GM13977 (cell line): ENCODE results near the gene GSTP1.
"Not testable (repeated sequence)": the region's sequence is repeated elsewhere in the genome, so short reads cannot be mapped to it uniquely, and the experiment has no call there.

Source experiments
- DNase-seq: peaks from one replicate; pipeline ENCODE4 v3.0.0; 2012; ENCODE audit warnings: low spot score
- in situ Hi-C: fragments of 300-500 bp; cut with MboI; formaldehyde crosslinking; loops from one replicate; pipeline ENCODE4 v1.12.0; 2022; ENCODE audit warnings: low sequenced_read_pairs, low pct_unique_long_range_greater_than_20kb, mixed read lengths, inconsistent platforms; ENCODE audit not compliant: unreplicated experiment
- TF ChIP-seq, protein P1 (sequence below): IDR thresholded peaks from 2 replicates; pipeline ENCODE4 v1.5.1; 2012; ENCODE audit warnings: mild to moderate bottlenecking, control low read depth; ENCODE audit not compliant: insufficient read depth; ENCODE audit errors: extremely low read depth, missing control alignments

Gene GSTP1

DNA sequence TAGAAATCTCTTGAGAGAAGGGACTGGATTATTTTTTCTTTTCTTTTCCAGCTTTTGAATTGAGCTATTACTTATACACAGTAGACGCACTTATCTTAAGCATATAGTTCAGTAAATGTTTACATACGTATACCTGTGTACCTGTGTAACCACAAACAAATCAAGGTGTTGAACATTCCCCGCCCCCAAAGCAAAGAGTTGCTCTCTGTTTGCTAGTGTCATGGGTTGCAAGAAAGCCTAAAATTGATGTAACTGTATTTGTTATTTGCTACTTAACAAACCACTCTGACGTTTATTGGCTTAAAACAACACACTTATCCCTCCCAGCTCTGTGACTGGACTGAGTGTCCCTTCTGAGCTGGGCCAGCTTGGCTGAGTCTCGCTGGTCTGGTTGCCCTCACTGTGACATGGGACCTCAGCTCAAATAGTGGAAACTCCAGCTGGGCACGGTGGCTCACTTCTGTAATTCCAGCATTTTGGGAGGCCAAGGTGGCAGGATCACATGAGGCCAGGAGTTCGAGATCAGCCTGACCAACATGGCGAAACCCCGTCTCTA is 35.0 kb upstream of the GSTP1 start:
- in situ Hi-C loops: no loop called here
- TF ChIP-seq, protein P1, sequence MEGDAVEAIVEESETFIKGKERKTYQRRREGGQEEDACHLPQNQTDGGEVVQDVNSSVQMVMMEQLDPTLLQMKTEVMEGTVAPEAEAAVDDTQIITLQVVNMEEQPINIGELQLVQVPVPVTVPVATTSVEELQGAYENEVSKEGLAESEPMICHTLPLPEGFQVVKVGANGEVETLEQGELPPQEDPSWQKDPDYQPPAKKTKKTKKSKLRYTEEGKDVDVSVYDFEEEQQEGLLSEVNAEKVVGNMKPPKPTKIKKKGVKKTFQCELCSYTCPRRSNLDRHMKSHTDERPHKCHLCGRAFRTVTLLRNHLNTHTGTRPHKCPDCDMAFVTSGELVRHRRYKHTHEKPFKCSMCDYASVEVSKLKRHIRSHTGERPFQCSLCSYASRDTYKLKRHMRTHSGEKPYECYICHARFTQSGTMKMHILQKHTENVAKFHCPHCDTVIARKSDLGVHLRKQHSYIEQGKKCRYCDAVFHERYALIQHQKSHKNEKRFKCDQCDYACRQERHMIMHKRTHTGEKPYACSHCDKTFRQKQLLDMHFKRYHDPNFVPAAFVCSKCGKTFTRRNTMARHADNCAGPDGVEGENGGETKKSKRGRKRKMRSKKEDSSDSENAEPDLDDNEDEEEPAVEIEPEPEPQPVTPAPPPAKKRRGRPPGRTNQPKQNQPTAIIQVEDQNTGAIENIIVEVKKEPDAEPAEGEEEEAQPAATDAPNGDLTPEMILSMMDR: no peak
- DNase-seq: no peak

DNA sequence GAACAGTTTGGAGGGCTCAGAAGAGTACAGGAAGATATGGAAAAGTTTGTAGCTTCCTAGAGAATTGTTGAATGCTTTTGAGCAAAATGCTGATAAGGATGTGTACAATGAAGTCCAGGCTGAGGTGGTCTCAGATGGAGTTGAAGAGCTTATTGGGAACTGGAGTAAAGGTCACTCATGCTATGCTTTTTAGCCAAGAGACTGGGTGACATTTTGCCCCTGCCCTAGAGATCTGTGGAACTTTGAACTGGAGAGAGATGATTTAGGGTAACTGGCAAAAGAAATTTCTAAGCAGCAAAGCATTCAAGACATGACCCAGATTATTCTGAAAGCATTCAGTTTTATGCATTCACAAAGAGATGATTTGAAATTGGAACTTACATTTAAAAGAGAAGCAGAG is 32.5 kb upstream of the GSTP1 start:
- DNase-seq: no peak
- TF ChIP-seq, protein P1: no peak
- in situ Hi-C loops: no loop called here

DNA sequence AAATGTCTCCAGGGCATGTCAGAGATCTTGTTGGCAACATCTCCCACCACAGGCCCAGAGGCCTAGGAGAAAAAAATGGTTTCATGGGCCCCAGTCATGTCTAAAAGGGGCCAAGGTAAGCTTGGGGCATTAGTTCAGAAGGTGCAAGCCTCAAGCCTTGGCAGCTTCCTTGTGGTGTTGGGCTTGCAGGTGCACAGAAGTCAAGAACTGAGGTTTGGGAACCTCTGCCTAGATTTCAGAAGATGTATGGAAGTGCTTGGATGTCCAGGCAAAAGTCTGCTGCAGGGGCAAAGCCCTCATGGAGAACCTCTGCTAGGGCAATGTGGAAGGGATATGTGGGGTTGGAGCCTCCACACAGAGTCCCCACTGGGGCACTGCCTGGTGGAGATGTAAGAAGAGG is 31.9 kb upstream of the GSTP1 start:
- DNase-seq, in situ Hi-C loops: not testable (repeated sequence)

DNA sequence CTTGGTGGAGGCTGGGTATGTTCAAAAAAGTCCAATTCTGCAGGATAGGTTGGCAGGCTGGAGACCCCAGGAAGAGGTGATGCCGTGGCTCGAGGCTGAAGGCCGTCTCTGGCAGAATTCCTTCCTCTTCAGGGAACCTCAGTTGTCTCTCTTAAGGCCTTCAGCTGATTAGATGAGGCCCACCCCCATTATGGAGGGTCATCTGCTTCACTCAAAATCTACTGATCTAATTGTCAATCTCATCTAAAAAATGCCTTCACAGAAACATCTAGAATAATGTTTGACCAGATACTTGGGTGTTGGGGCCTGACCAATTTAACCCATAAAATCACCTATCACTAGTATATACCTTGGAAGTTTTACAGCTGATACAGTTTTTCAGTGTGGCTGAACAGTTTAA is 27.4 kb upstream of the GSTP1 start:
- TF ChIP-seq, protein P1: no peak
- in situ Hi-C loops: no loop called here
- DNase-seq: no peak

DNA sequence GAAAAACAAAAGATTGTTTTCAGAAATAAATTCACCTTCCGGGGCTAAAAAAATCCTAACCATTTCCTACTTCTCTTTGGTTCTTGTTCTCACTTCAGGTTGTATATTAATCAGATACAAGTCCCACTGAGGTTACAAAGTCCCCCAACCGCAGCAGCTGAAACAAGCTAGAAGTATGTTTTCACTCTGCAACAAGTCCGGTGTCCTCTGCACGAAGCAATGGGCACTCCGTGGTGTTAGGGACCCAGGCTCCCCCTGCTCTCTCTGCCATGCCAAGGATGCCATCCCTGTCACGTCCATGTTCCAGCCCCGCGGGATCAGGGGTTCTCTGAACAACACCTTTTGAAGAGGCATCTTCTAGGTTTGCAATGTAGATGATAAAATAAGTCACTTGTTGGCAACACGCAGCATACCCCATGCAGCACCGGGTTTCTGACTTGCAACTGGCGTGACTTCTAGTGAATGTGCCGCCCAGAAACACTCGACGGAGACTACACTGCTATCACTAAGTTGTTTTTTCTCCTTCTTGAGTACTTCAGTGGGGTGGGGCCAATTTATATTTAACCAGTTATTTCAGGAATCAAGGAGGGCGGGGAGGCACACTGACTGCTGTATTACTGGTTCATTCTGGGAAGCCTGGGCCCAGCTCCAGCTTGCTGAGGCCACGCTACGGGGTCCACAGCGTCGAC is 25.4 kb upstream of the GSTP1 start:
- in situ Hi-C loops: no loop called here
- DNase-seq: no peak
- TF ChIP-seq, protein P1: no peak

DNA sequence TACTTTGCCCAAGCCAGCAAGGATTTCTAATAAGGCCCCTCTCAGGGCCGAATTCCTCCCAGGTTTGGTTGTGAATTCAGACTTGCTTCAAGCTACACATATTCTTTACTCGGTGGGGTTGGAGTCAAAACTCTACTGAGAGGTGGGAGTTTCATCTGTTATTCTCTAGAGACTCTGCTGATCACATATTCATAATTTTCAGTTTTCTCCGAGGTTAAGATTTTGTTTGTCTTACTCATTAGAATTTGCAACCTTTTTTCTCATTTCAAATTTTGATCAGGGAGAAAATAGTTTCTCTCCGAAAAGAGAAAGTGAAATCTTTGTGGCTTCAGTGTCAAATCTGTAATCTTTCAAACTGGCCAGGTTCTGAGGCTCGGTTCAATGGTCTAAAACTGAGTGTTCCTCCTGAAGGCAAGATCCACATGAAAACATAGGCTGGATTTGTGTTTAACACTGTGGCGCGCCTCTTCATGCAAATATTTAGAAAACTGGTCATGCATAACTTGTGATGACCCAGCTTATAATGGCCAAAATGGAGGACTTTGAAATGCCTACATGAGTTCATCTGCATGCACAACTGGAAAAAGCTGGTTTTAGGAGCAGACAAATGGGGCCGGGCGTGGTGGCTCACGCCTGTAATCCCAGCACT is 21.5 kb upstream of the GSTP1 start:
- TF ChIP-seq, protein P1: no peak
- DNase-seq: peak; percentile 73
- in situ Hi-C loops: no loop called here

DNA sequence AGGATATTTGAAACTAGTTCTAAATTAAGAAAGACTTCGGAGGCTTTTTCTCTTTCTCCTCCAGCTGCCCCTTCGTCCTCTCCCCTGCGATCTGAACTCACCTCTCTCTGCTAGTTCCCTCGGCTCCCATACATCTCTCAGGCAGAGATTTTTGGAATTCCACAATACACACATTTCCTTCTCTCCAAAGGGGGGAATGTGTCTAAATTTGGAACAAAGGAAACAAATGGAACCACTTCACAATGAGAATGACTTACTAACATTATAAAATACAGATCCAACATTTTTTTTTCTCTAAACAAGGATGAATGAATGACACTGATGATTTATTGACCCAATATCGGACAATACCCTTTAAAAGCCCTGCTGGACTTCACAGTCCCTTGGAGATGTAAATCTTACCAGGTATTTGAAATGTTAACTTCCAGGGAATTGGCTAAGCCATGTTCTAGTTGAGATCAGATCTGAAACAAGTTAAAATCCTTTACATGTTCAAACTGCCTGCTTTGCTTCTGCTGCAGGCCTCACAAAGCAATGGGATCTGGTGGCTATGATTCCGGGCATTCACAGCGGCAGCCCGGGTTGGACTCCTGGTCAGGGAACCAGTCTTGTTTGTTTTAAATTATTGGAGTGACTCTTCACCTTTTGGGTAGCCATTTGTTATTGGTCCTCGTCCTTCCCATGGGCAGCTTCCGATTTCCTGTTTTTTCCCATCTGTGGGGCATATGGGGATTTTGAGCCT is 20.5 kb upstream of the GSTP1 start:
- in situ Hi-C loops: no loop called here
- DNase-seq: no peak
- TF ChIP-seq, protein P1: no peak

DNA sequence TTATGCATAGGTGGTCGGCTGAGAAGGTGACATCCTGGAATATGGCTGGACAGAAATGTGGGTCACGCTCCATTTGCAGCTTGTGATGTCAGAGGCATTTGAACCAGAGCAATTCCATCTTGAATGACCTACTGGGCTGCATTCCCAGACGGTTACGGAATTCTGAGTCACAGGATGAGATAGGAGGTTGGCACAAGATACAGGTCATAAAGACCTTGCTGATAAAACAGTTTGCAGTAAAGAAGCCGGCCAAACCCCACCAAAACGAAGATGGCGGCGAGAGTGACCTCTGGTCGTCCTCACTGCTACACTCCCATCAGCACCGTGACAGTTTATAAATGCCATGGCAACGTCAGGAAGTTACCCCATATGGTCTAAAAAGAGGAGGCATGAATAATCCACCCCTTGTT is 19.9 kb upstream of the GSTP1 start:
- in situ Hi-C loops, DNase-seq: not testable (repeated sequence)
